Measurements from ENCODE around the gene C1orf116. TPM values are rescaled to one million over a fixed set of nuclear protein-coding genes. Genes with fewer than 3 reads are reported as not detected.

The C1orf116 gene
- total and polyA plus RNA-seq, 4 experiments from 2014 or later: 0.14 TPM; not detected in 3

GRCh38 chr1:207031016-207031415 is 1.5 kb downstream of the C1orf116 start:
- H3K9me3 ChIP-seq (ENCODE audit: control insufficient read depth in 1 of 2, low read length in 2 of 2): no peaks in the 10 kb centered on the region
- H3K27ac Mint-ChIP-seq: no peak overlapping the region
- CTCF ChIA-PET (ENCODE audit: partially characterized antibody): interaction anchor here (1.0 kb wide), 1 partner anchor 19 kb away, joined by 3 read pairs; no protein-coding TSS in a partner anchor
- intact Hi-C loops (cut with micrococcal nuclease): no loop called here
- H3K4me3 ChIP-seq (ENCODE audit: low read length in 2 of 2): no peak overlapping the region
- no peaks in the 10 kb centered on the region for H3K4me1 Mint-ChIP-seq
- no peak overlapping the region for H3K4me3 Mint-ChIP-seq
- no peaks in the 10 kb centered on the region for H3K36me3 ChIP-seq (ENCODE audit: insufficient read depth, low read length)
- peaks cover 15% of the 10 kb centered on the region for H3K27me3 ChIP-seq (ENCODE audit: insufficient read depth, low read length)
- no peaks in the 10 kb centered on the region for H3K9me3 Mint-ChIP-seq
- no peak for DNase-seq
- peaks cover 38 to 54% of the 10 kb centered on the region in 2 donors for H3K27me3 Mint-ChIP-seq
- no peak overlapping the region for H3K27ac ChIP-seq (ENCODE audit: low read depth, low read length)
- no peaks in the 10 kb centered on the region for H3K4me1 ChIP-seq (ENCODE audit: insufficient read depth, low read length)
- POLR2A ChIA-PET (ENCODE audit: partially characterized antibody): no interaction called here
- H3K36me3 Mint-ChIP-seq: no peaks in the 10 kb centered on the region

GRCh38 chr1:207030522-207031009 is 2.0 kb downstream of the C1orf116 start:
- no peaks in the 10 kb centered on the region for H3K36me3 Mint-ChIP-seq
- intact Hi-C loops (cut with micrococcal nuclease): no loop called here
- H3K4me3 Mint-ChIP-seq: no peak overlapping the region
- H3K4me1 Mint-ChIP-seq: no peaks in the 10 kb centered on the region
- H3K27me3 ChIP-seq (ENCODE audit: insufficient read depth, low read length): peaks cover 15% of the 10 kb centered on the region
- no peaks in the 10 kb centered on the region for H3K36me3 ChIP-seq (ENCODE audit: insufficient read depth, low read length)
- no peak for DNase-seq
- CTCF ChIA-PET (ENCODE audit: partially characterized antibody): no interaction called here
- H3K4me3 ChIP-seq (ENCODE audit: low read length in 2 of 2): no peak overlapping the region
- no peaks in the 10 kb centered on the region for H3K4me1 ChIP-seq (ENCODE audit: insufficient read depth, low read length)
- H3K27ac Mint-ChIP-seq: no peak overlapping the region
- POLR2A ChIA-PET (ENCODE audit: partially characterized antibody): no interaction called here
- no peak overlapping the region for H3K27ac ChIP-seq (ENCODE audit: low read depth, low read length)
- H3K9me3 Mint-ChIP-seq: no peaks in the 10 kb centered on the region
- H3K27me3 Mint-ChIP-seq: peaks cover 39 to 56% of the 10 kb centered on the region in 2 donors
- H3K9me3 ChIP-seq (ENCODE audit: control insufficient read depth in 1 of 2, low read length in 2 of 2): no peaks in the 10 kb centered on the region

- Mint-ChIP-seq H3K27me3 (peaks cover 38 to 53% of the 10 kb centered on the region in 2 donors), H3K4me3 (no peak overlapping the region), H3K27ac (no peak overlapping the region), H3K9me3 (no peaks in the 10 kb centered on the region), H3K4me1 (no peaks in the 10 kb centered on the region), H3K36me3 (no peaks in the 10 kb centered on the region)
- CTCF ChIA-PET (ENCODE audit: partially characterized antibody): interaction anchor here (1.0 to 1.7 kb wide), 2 partner anchors 17 to 26 kb away, joined by 3 to 4 read pairs; no protein-coding TSS in a partner anchor
- Histone ChIP-seq H3K27me3 (ENCODE audit: insufficient read depth, low read length) (peaks cover 15% of the 10 kb centered on the region), H3K36me3 (ENCODE audit: insufficient read depth, low read length) (no peaks in the 10 kb centered on the region), H3K4me3 (ENCODE audit: low read length in 2 of 2) (no peak overlapping the region), H3K27ac (ENCODE audit: low read depth, low read length) (no peak overlapping the region), H3K4me1 (ENCODE audit: insufficient read depth, low read length) (no peaks in the 10 kb centered on the region), H3K9me3 (ENCODE audit: control insufficient read depth in 1 of 2, low read length in 2 of 2) (no peaks in the 10 kb centered on the region)
- intact Hi-C loops (cut with micrococcal nuclease): no loop called here
- POLR2A ChIA-PET (ENCODE audit: partially characterized antibody): no interaction called here
- DNase-seq: no peak
Observed at GRCh38 chr1:207029701-207030521, 2.6 kb downstream of the C1orf116 start.

- ChIA-PET POLR2A (ENCODE audit: partially characterized antibody) (no interaction called here), CTCF (ENCODE audit: partially characterized antibody) (interaction anchor here (1.0 to 1.7 kb wide), 2 partner anchors 17 to 25 kb away, joined by 3 to 4 read pairs; no protein-coding TSS in a partner anchor)
- no peaks in the 10 kb centered on the region for H3K36me3 ChIP-seq (ENCODE audit: insufficient read depth, low read length)
- H3K27me3 Mint-ChIP-seq: peaks cover 42 to 54% of the 10 kb centered on the region in 2 donors
- H3K9me3 Mint-ChIP-seq: no peaks in the 10 kb centered on the region
- H3K4me1 Mint-ChIP-seq: no peaks in the 10 kb centered on the region
- no peaks in the 10 kb centered on the region for H3K4me1 ChIP-seq (ENCODE audit: insufficient read depth, low read length)
- no peaks in the 10 kb centered on the region for H3K9me3 ChIP-seq (ENCODE audit: control insufficient read depth in 1 of 2, low read length in 2 of 2)
- no peak overlapping the region for H3K4me3 Mint-ChIP-seq
- intact Hi-C loops (cut with micrococcal nuclease): no loop called here
- H3K27ac ChIP-seq (ENCODE audit: low read depth, low read length): no peak overlapping the region
- H3K4me3 ChIP-seq (ENCODE audit: low read length in 2 of 2): no peak overlapping the region
- peaks cover 15% of the 10 kb centered on the region for H3K27me3 ChIP-seq (ENCODE audit: insufficient read depth, low read length)
- no peaks in the 10 kb centered on the region for H3K36me3 Mint-ChIP-seq
- no peak for DNase-seq
- no peak overlapping the region for H3K27ac Mint-ChIP-seq
Observed at GRCh38 chr1:207028884-207029650, 3.5 kb downstream of the C1orf116 start.

- Histone ChIP-seq H3K4me1 (ENCODE audit: insufficient read depth, low read length) (no peaks in the 10 kb centered on the region), H3K9me3 (ENCODE audit: control insufficient read depth in 1 of 2, low read length in 2 of 2) (no peaks in the 10 kb centered on the region), H3K27ac (ENCODE audit: low read depth, low read length) (no peak overlapping the region), H3K27me3 (ENCODE audit: insufficient read depth, low read length) (peaks cover 9% of the 10 kb centered on the region), H3K36me3 (ENCODE audit: insufficient read depth, low read length) (no peaks in the 10 kb centered on the region), H3K4me3 (ENCODE audit: low read length in 2 of 2) (no peak overlapping the region)
- intact Hi-C loops (cut with micrococcal nuclease): no loop called here
- Mint-ChIP-seq H3K9me3 (no peaks in the 10 kb centered on the region), H3K27me3 (peaks cover 42 to 57% of the 10 kb centered on the region in 2 donors), H3K27ac (no peak overlapping the region), H3K36me3 (no peaks in the 10 kb centered on the region), H3K4me3 (no peak overlapping the region), H3K4me1 (no peaks in the 10 kb centered on the region)
- CTCF ChIA-PET (ENCODE audit: partially characterized antibody): interaction anchor here (1.7 kb wide), 1 partner anchor 24 kb away, joined by 4 read pairs; no protein-coding TSS in a partner anchor
- POLR2A ChIA-PET (ENCODE audit: partially characterized antibody): no interaction called here
- DNase-seq: no peak
Observed at GRCh38 chr1:207027921-207028320, 4.6 kb downstream of the C1orf116 start.

GRCh38 chr1:207027206-207027777 is 5.3 kb downstream of the C1orf116 start:
- Mint-ChIP-seq H3K27me3 (peaks cover 41 to 53% of the 10 kb centered on the region in 2 donors), H3K36me3 (no peaks in the 10 kb centered on the region), H3K4me3 (no peak overlapping the region), H3K27ac (no peak overlapping the region), H3K4me1 (no peaks in the 10 kb centered on the region), H3K9me3 (no peaks in the 10 kb centered on the region)
- Histone ChIP-seq H3K9me3 (ENCODE audit: control insufficient read depth in 1 of 2, low read length in 2 of 2) (no peaks in the 10 kb centered on the region), H3K36me3 (ENCODE audit: insufficient read depth, low read length) (no peaks in the 10 kb centered on the region), H3K4me3 (ENCODE audit: low read length in 2 of 2) (no peak overlapping the region), H3K4me1 (ENCODE audit: insufficient read depth, low read length) (no peaks in the 10 kb centered on the region), H3K27me3 (ENCODE audit: insufficient read depth, low read length) (peaks cover 9% of the 10 kb centered on the region), H3K27ac (ENCODE audit: low read depth, low read length) (no peak overlapping the region)
- ChIA-PET CTCF (ENCODE audit: partially characterized antibody) (no interaction called here), POLR2A (ENCODE audit: partially characterized antibody) (no interaction called here)
- DNase-seq: no peak
- intact Hi-C loops (cut with micrococcal nuclease): no loop called here

GRCh38 chr1:207026104-207026534 is 6.4 kb downstream of the C1orf116 start:
- Mint-ChIP-seq H3K27ac (no peak overlapping the region), H3K9me3 (no peaks in the 10 kb centered on the region), H3K27me3 (peaks cover 30 to 48% of the 10 kb centered on the region in 2 donors), H3K4me1 (no peaks in the 10 kb centered on the region), H3K36me3 (no peaks in the 10 kb centered on the region), H3K4me3 (no peak overlapping the region)
- Histone ChIP-seq H3K4me3 (ENCODE audit: low read length in 2 of 2) (no peak overlapping the region), H3K9me3 (ENCODE audit: control insufficient read depth in 1 of 2, low read length in 2 of 2) (no peaks in the 10 kb centered on the region), H3K4me1 (ENCODE audit: insufficient read depth, low read length) (no peaks in the 10 kb centered on the region), H3K27me3 (ENCODE audit: insufficient read depth, low read length) (peaks cover 9% of the 10 kb centered on the region), H3K27ac (ENCODE audit: low read depth, low read length) (no peak overlapping the region), H3K36me3 (ENCODE audit: insufficient read depth, low read length) (no peaks in the 10 kb centered on the region)
- DNase-seq: no peak
- CTCF ChIA-PET (ENCODE audit: partially characterized antibody): interaction anchor here (1.4 kb wide), 1 partner anchor 22 kb away, joined by 5 read pairs; no protein-coding TSS in a partner anchor
- POLR2A ChIA-PET (ENCODE audit: partially characterized antibody): no interaction called here
- intact Hi-C loops (cut with micrococcal nuclease): no loop called here
